HG03103 (cell line): Measurements from ENCODE around the gene SUCO.

Experiments
- ATAC-seq: cut with Tn5 transposase; IDR thresholded peaks from one replicate; pipeline ENCODE4 v1.9.1; 2021; ENCODE audit warnings: low read depth; ENCODE audit not compliant: unreplicated experiment

Gene SUCO

GRCh38 chr1:172514108-172514507 lies 18.8 kb upstream of the SUCO start:
- ATAC-seq = no peak

DNA sequence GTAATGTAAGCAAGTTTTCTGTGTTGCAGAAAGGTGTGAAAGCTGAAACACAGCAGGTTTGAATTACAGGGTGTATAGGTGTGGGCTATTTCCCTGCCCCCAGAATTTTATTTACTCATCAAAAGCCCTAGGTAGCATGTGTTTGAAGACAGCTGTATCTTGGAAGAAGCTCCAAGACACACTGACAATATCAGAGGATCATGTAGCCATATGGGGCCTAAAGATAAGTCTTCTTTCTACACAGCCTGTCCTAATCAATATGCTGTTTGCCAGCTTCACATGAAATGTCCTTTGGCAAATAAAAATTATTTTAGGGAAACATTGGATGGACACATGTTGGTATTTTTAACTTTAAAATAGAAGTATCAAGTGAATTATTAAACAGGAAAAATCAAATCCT lies 17.5 kb upstream of the SUCO start:
- no peak for ATAC-seq

DNA sequence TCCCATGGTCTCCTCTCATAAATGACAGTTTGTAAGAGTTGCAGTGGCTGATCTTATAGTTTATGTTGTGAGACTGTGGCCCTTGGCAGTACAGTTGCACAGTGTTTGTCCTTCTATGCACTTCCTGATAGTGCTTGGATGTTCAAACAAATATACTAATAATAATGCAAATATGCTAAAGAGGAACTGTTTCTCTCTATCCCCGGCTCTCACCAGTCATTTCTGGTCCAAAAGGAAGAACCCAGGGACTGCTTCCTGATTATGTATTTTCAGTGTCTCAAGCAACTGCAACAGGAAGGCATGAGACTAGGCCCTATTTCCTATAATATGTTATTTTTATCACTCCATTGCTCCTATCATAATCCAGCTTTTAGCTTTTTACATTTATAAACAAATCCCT lies 17.0 kb upstream of the SUCO start:
- ATAC-seq = no peak

GRCh38 chr1:172517081-172517480 lies 15.9 kb upstream of the SUCO start:
- no peak for ATAC-seq

- no peak for ATAC-seq
Observed at GRCh38 chr1:172517545-172517944, 15.4 kb upstream of the SUCO start.

- ATAC-seq = no peak
Observed at GRCh38 chr1:172529304-172529703, 3.6 kb upstream of the SUCO start.

GRCh38 chr1:172530000-172530399 lies 3.0 kb upstream of the SUCO start:
- no peak for ATAC-seq

DNA sequence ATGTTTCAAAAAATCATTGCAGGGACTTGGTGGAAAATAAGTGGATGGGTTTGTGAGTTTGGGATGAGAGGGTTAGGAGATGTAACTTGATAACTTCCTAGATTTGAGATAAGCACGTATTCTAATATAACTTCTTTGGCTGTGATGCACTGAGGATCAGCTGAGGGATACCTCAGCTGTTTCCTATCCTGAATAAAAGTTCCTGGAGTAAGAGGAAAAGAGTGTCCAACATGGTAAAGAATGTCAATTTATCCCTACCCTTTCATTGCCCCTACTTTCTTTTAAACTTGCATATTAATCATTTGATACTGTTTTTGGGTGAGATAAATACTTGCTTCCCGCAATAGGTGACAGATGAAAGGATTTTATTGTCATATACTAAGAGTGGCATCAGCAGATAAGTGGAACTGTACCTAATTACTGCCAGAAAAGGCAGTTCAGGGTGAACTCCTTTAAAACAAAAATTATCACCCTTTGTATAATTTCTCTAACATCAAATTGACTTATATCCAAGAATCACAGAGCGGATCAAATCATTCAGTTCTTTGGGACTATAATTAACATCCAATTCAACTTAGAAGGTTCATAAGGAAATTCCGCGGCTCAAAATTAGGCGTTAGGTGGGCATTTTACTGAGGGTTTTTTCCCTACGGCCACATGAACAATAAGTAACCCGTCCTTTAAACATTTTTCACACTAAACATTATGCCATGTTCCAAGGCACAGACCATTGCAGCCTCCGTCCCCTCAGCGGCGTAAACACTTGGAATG lies 1.4 kb upstream of the SUCO start:
- no peak for ATAC-seq

GRCh38 chr1:172532183-172532699 lies 709 bp upstream of the SUCO start:
- ATAC-seq = peak; percentile 59

- ATAC-seq = peak; percentile 6
Observed at GRCh38 chr1:172533513-172534151, 682 bp downstream of the SUCO start.

DNA sequence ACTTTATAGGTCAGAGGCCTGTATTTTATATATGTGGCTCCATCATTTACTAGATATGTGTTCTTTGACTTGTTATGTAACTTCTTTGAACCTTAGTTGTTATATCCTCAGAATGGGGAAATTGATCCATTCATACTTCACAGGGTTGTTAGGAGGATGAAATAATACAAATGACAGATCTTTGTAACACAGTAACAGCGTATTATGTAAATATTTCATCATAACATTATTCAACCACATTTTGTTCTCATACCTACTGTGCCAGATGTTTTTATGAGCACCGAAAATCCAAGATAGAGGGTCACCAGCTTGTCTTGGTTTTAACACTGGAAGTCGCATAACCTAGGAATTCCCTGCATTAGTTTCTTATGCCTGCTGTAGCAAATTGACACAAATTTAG lies 3.3 kb downstream of the SUCO start:
- ATAC-seq = no peak

DNA sequence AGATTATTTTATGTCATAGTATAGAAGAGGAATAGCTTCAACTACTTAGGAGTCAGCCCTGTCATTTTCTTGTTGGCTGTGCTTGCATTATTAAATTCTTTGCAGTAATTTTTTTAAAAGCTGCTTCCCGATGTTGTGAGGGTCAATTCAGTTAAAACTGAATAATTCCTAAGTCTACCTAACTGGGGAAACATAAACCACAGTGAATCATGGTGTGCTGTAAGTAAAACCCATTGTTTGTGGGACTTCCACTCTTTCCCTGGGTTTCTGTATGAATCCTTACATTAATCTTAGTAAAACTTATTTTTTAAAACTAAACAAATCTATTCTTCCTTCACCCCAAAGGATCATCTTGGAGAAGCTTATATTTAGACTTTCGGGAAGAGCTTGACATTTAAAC lies 4.4 kb downstream of the SUCO start:
- no peak for ATAC-seq

- no peak for ATAC-seq
Observed at GRCh38 chr1:172537827-172538391, 5.0 kb downstream of the SUCO start.

DNA sequence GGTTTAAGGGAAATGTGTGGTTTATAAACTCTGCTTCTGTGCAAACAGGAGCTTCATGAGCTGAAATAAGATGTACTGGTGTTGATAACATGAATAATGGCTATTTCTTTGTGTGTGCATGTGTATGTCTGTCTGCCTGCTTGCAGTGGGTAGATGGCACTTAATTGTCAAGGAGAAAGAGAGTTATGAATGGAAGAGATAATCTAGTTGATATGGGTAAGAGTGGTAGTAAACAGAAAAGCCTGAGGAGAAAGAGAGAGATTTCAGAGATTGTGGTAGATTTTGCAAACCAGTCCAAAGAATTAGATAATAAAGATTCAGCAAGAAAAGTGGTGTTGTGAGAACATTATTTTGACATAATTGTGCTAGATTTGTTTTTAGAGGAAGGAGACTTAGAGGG lies 7.7 kb downstream of the SUCO start:
- no peak for ATAC-seq

DNA sequence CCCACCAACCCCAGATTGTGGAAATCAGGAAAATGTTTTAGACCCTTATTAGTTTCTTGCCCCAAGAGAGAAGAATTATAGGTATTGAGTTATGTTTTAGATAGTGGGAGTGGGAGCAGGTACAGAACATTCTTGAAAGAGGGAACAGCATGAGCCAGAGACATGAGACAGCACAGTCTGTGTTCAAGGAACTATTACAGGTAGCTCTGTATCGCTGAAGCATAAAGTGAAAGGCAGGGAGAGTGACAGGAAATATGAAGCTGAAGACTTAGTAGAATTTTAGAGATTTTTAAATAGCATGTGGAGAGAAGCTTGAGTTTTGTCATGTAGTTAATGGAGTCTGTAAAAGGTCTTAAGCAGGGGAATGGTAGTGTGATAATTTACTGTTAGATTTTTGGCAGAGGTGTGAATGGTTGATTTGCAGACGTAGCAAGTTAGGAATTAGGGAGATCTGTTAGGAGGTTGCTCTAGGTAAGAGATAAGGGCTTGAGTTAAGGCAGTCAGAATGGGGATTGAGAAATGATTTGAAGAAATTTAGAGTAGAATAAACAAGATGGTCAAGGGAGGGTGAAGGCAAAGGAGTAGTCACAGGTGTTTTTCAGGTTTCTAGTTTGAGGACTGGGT lies 11.6 kb downstream of the SUCO start:
- ATAC-seq = no peak

- ATAC-seq = peak; percentile 87
Observed at GRCh38 chr1:172545396-172546004, 12.6 kb downstream of the SUCO start.

DNA sequence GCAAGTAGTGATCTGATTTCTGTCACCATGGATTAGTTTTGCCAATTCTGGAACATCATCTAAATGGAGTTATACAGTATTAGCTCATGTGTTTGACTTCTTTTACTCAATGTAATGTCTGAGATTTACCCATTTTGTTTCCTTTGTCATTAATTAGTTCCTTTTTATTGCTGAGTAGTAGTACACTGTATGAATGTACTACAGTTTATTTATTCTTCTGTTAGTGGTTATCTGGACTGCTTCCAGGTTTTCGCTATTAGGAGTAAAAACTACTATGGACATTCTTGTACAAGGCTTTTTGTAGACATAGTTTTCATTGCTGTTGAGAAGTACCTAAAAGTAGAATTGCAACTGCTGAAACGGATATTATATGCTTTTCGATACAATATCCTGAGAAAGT lies 14.1 kb downstream of the SUCO start:
- ATAC-seq = no peak

- no peak for ATAC-seq
Observed at GRCh38 chr1:172549621-172550280, 16.8 kb downstream of the SUCO start.

GRCh38 chr1:172551279-172551678 lies 18.3 kb downstream of the SUCO start:
- no peak for ATAC-seq

GRCh38 chr1:172554915-172555314 lies 22.0 kb downstream of the SUCO start:
- ATAC-seq = no peak
